Measurements from ENCODE around the gene CCNG1.
"Not testable (repeated sequence)": the region's sequence is repeated elsewhere in the genome, so short reads cannot be mapped to it uniquely, and the experiment has no call there.

DNA sequence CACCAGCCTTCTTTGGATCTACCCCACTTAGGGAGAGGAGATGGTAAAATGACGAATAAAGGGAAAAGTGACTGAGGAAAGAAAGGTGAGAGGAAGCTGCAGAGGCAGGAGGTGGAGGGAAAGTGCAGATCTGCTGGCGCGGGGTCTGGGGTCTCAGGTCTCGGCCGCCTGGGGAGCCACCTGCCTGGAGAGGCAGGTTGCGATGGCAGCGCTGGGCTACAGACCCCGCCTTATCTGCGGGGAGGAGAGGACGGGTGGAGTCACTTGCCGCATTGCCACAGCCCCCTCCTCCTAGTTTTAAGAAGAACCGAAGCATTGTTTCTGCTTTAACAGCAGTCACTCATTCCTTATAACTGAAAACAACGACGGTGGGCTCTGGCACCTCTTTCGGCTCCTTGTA, 21.7 kb upstream of the CCNG1 start:
- TF ChIP-seq CTCF, POLR2A (IDR thresholded peaks at IDR 0.05): not testable (repeated sequence)

All from esophagus squamous epithelium (tissue), 4 donors.